GM12878 (cell line): Measurements from ENCODE around the gene TARM1. TPM values are rescaled to one million over a fixed set of nuclear protein-coding genes. Genes with fewer than 3 reads are reported as not detected.

Source experiments
- ATAC-seq: fragments of 200-7000 bp; cut with Tn5 transposase; 3 replicates; pipeline ENCODE4 v1.9.1; 2020; ENCODE audit warnings: mild to moderate bottlenecking, moderate library complexity
- BruUV-seq: library from RNA; stranded (reverse); fragments of 400-500 nt; replicated peaks from 2 replicates; lab custom pipeline; 2021; lab: Mats Ljungman, UMichigan
- CTCF ChIA-PET: fragments of 300-600 bp; sonication (Branson Sonifier 250); formaldehyde crosslinking; extraction: SDS; loops from one replicate; lab custom pipeline; 2021; ENCODE audit warnings: inconsistent platforms; lab: Yijun Ruan, JAX
- POLR2A ChIA-PET: fragments of 350-600 bp; formaldehyde crosslinking; extraction: SDS; loops from one replicate; lab custom pipeline; 2021; ENCODE audit warnings: inconsistent platforms; lab: Charles Lee
- RAD21 ChIA-PET: fragments of 300-600 bp; sonication (Branson Sonifier 250); formaldehyde crosslinking; loops from one replicate; lab custom pipeline; 2023; ENCODE audit warnings: antibody characterized with exemption; ENCODE audit not compliant: unreplicated experiment; lab: Charles Lee
- SMC1A ChIA-PET: fragments of 300-600 bp; sonication (Branson Sonifier 250); formaldehyde crosslinking; loops from one replicate; lab custom pipeline; 2023; ENCODE audit not compliant: unreplicated experiment, uncharacterized antibody; lab: Charles Lee
- DNase-seq: peaks from one replicate; pipeline ENCODE4 v3.0.0-alpha.2; 2011; ENCODE audit warnings: low read depth, low spot score
- FAIRE-seq: peaks from 3 replicates; lab custom pipeline; 2011; peaks lifted over from hg19 to GRCh38; lab: Jason Lieb, UNC
- H2AFZ ChIP-seq: 2 replicates; pipeline ENCODE4 v1.6.0; 2011; ENCODE audit warnings: low read depth, low read length, control low read depth; ENCODE audit not compliant: control insufficient read depth
- H3K27ac ChIP-seq: 2 replicates; pipeline ENCODE4 v1.5.1; 2011; ENCODE audit warnings: control low read depth; ENCODE audit not compliant: control insufficient read depth, insufficient read depth
- H3K27me3 ChIP-seq, 2 experiments: replicated peaks in 1 of 2; 2 replicates each; pipeline versions ENCODE4 v1.6.0 to v1.6.1; 2011; ENCODE audit warnings: low read length in 1 of 2; ENCODE audit not compliant: control insufficient read depth in 2 of 2, insufficient read depth in 2 of 2
- H3K36me3 ChIP-seq, 2 experiments: 2 replicates each; pipeline ENCODE4 v1.5.1; 2011; ENCODE audit warnings: low read length in 1 of 2; ENCODE audit not compliant: control insufficient read depth in 2 of 2, insufficient read depth in 2 of 2
- H3K4me1 ChIP-seq: 2 replicates; pipeline ENCODE4 v1.6.1; 2011; ENCODE audit warnings: mild to moderate bottlenecking, low read length, moderate library complexity, mixed read lengths; ENCODE audit not compliant: control insufficient read depth, insufficient read depth
- H3K4me2 ChIP-seq: 2 replicates; pipeline ENCODE4 v1.6.0; 2011; ENCODE audit warnings: control low read depth; ENCODE audit not compliant: control insufficient read depth, insufficient read depth
- H3K4me3 ChIP-seq: fragments of 200-600 bp; sonication (generic); 2 replicates; pipeline ENCODE4 v1.5.1; 2016
- H3K79me2 ChIP-seq: 2 replicates; pipeline ENCODE4 v1.6.0; 2011; ENCODE audit warnings: low read length; ENCODE audit not compliant: control insufficient read depth, insufficient read depth
- H3K9ac ChIP-seq: 2 replicates; pipeline ENCODE4 v1.8.0; 2011; ENCODE audit warnings: low read length, control low read depth, mixed read lengths; ENCODE audit not compliant: control insufficient read depth, insufficient read depth
- H3K9me3 ChIP-seq: replicated peaks from 3 replicates; pipeline ENCODE4 v1.5.1; 2011; ENCODE audit warnings: mild to moderate bottlenecking, low read length; ENCODE audit not compliant: control insufficient read depth, insufficient read depth
- H4K20me1 ChIP-seq: 2 replicates; pipeline ENCODE4 v1.6.0; 2011; ENCODE audit not compliant: control insufficient read depth, insufficient read depth
- BCLAF1 ChIP-seq: fragments of 450-650 bp; IDR thresholded peaks from 2 replicates; pipeline ENCODE4 v1.6.1; 2017; ENCODE audit warnings: antibody characterized with exemption, mild to moderate bottlenecking, moderate library complexity
- BRCA1 ChIP-seq: IDR thresholded peaks from 2 replicates; pipeline ENCODE4 v1.6.1; 2011; ENCODE audit warnings: low read depth, low read length, improper control_type of control experiment
- CHD4 ChIP-seq: fragments of 200-600 bp; sonication (generic); IDR thresholded peaks from 2 replicates; pipeline ENCODE4 v1.6.1; 2016; ENCODE audit warnings: mild to moderate bottlenecking
- GABPA ChIP-seq: IDR thresholded peaks from 2 replicates; pipeline ENCODE4 v1.6.1; 2014; ENCODE audit warnings: antibody characterized with exemption, low read depth, mild to moderate bottlenecking, inconsistent platforms
- HCFC1 ChIP-seq: fragments of 150-350 bp; IDR thresholded peaks from 2 replicates; pipeline ENCODE4 v1.6.1; 2014; ENCODE audit warnings: low read length
- HDGF ChIP-seq: fragments of 450-650 bp; IDR thresholded peaks from 2 replicates; pipeline ENCODE4 v1.6.1; 2016; ENCODE audit warnings: antibody characterized with exemption
- NKRF ChIP-seq: fragments of 450-650 bp; conservative IDR thresholded peaks from 2 replicates; pipeline ENCODE4 v1.6.1; 2017; ENCODE audit warnings: mild to moderate bottlenecking, moderate library complexity
- POLR2A ChIP-seq: IDR thresholded peaks from 2 replicates; pipeline ENCODE4 v1.6.1; 2011; ENCODE audit warnings: low read depth, mild to moderate bottlenecking, low read length
- POLR2AphosphoS5 ChIP-seq: IDR thresholded peaks from 2 replicates; pipeline ENCODE4 v1.6.1; 2011; ENCODE audit warnings: mild to moderate bottlenecking, low read length, inconsistent platforms
- RB1 ChIP-seq: fragments of 450-650 bp; formaldehyde crosslinking; IDR thresholded peaks from 2 replicates; pipeline ENCODE4 v1.6.1; 2017; ENCODE audit warnings: mild to moderate bottlenecking, borderline replicate concordance
- RFX5 ChIP-seq: IDR thresholded peaks from 2 replicates; pipeline ENCODE4 v1.6.1; 2011; ENCODE audit warnings: low read depth, low read length, improper control_type of control experiment
- SREBF1 ChIP-seq: IDR thresholded peaks from 2 replicates; pipeline ENCODE4 v1.6.1; 2012; ENCODE audit warnings: mild to moderate bottlenecking, low read length
- SRF ChIP-seq, 2 experiments: IDR thresholded peaks; 2 replicates each; pipeline ENCODE4 v1.6.1; 2011; ENCODE audit warnings: low read depth in 2 of 2, low read length in 2 of 2, mild to moderate bottlenecking in 1 of 2, moderate library complexity in 1 of 2
- STAT1 ChIP-seq: fragments of 450-650 bp; conservative IDR thresholded peaks from 2 replicates; pipeline ENCODE4 v1.6.1; 2014; ENCODE audit warnings: antibody characterized with exemption, mild to moderate bottlenecking
- TCF7 ChIP-seq: IDR thresholded peaks from 2 replicates; pipeline ENCODE4 v1.6.1; 2014; ENCODE audit warnings: antibody characterized with exemption, borderline replicate concordance
- YBX1 ChIP-seq: fragments of 450-650 bp; IDR thresholded peaks from 2 replicates; pipeline ENCODE4 v1.6.1; 2016; ENCODE audit warnings: antibody characterized with exemption
- WGBS: methylation state at CpG from one replicate; pipeline ENCODE4 v1.1.6; 2016; ENCODE audit warnings: low lambda C conversion rate; ENCODE audit not compliant: insufficient replicate concordance, insufficient coverage; ENCODE audit errors: missing lambda C conversion rate; 5-methylcytosine and 5-hydroxymethylcytosine counted together
- in situ Hi-C: fragments of 300-500 bp; cut with MboI; formaldehyde crosslinking; loops from 9 replicates; pipeline ENCODE4 v1.14.3; 2018; ENCODE audit warnings: mixed read lengths
- intact Hi-C: fragments of 100-400 bp; cut with micrococcal nuclease; formaldehyde crosslinking; loops from one replicate; pipeline ENCODE4 v1.14.2; 2022; ENCODE audit not compliant: unreplicated experiment
- polyA plus RNA-seq, 11 experiments: library from polyadenylated mRNA; depleted of rRNA in 4 of 11; unstranded in 6 of 11; stranded (reverse) in 5 of 11; fragments of >200 nt; fragmentation: Nextera tagmentation in 4 of 11; fragmentation: Illumina TruSeq in 1 of 11; extraction: Ambion mirVana in 4 of 11; extraction: Trizol in 1 of 11; gene quantifications; 1 replicate in 1 of 11; 2 replicates in 10 of 11; pipeline versions ENCODE4 v1.2.1 to v1.2.3, GENCODE V29; 2011 to 2016; ENCODE audit warnings: inconsistent platforms in 2 of 11, missing spikeins in 2 of 11, low read depth in 1 of 11
- total RNA-seq, 4 experiments: library from RNA; depleted of rRNA in 3 of 4; stranded (reverse); fragments of >200 nt in 3 of 4; fragmentation: Illumina TruSeq in 1 of 4; extraction: Trizol in 1 of 4; gene quantifications; 2 replicates each; pipeline versions ENCODE4 v1.2.1 to v1.2.3, GENCODE V29; 2013 to 2021
- TF ChIP-seq, protein P1 (sequence below): fragments of 450-650 bp; formaldehyde crosslinking; IDR thresholded peaks from 2 replicates; pipeline ENCODE4 v1.4.0; 2022; ENCODE audit warnings: mild to moderate bottlenecking, moderate library complexity

The TARM1 gene
- total and polyA plus RNA-seq, 10 of the 15 experiments (the other 5 are each of a cell fraction or from before 2014, with no cell fraction given): not detected

GRCh38 chr19:54127688-54128440, 46.7 kb upstream of the TARM1 start:
- in situ Hi-C loops: loop anchor here (25.0 kb wide), 1 partner anchor 1534 kb away; the partner anchor contains the start of gene U2AF2
- Histone ChIP-seq H4K20me1 (no peaks in the 10 kb centered on the region), H3K4me1 (no peaks in the 10 kb centered on the region), H3K4me3 (no peak overlapping the region), H3K9ac (no peak overlapping the region), H3K27ac (no peak overlapping the region), H3K9me3 (no peaks in the 10 kb centered on the region), H3K27me3 (no peaks in the 10 kb centered on the region), H3K4me2 (no peak overlapping the region), H3K79me2 (no peaks in the 10 kb centered on the region), H2AFZ (no peak overlapping the region), H3K36me3 (peaks cover 0 to 27% of the 10 kb centered on the region in 2 experiments; a peak in 3 of 4 replicates)
- RAD21 ChIA-PET: no interaction called here
- 96% methylated on average over 27 of the region's 44 CpGs for WGBS
- TF ChIP-seq RFX5 (no peak), YBX1 (no peak), RB1 (no peak), NKRF (no peak), SRF (IDR thresholded peaks at IDR 0.05; ENCODE audit: low read depth in 2 of 2, low read length in 2 of 2) (no peak), GABPA (no peak), STAT1 (no peak), TCF7 (no peak), BRCA1 (no peak), POLR2A (no peak), HCFC1 (no peak), HDGF (no peak), BCLAF1 (no peak), POLR2AphosphoS5 (no peak), CHD4 (no peak), SREBF1 (no peak)
- TF ChIP-seq, protein P1, sequence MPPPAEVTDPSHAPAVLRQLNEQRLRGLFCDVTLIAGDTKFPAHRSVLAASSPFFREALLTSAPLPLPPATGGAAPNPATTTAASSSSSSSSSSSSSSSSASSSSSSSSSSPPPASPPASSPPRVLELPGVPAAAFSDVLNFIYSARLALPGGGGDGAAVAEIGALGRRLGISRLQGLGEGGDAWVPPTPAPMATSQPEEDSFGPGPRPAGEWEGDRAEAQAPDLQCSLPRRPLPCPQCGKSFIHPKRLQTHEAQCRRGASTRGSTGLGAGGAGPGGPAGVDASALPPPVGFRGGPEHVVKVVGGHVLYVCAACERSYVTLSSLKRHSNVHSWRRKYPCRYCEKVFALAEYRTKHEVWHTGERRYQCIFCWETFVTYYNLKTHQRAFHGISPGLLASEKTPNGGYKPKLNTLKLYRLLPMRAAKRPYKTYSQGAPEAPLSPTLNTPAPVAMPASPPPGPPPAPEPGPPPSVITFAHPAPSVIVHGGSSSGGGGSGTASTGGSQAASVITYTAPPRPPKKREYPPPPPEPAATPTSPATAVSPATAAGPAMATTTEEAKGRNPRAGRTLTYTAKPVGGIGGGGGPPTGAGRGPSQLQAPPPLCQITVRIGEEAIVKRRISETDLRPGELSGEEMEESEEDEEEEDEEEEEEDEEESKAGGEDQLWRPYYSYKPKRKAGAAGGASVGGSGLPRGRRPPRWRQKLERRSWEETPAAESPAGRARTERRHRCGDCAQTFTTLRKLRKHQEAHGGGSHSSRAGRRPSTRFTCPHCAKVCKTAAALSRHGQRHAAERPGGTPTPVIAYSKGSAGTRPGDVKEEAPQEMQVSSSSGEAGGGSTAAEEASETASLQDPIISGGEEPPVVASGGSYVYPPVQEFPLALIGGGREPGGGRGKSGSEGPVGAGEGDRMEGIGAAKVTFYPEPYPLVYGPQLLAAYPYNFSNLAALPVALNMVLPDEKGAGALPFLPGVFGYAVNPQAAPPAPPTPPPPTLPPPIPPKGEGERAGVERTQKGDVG (CRISPR knock-in tag): no peak
- CTCF ChIA-PET: no interaction called here
- intact Hi-C loops: no loop called here
- no peak for ATAC-seq
- TSS peak; percentile 31 for BruUV-seq
- SMC1A ChIA-PET: no interaction called here
- no peak for DNase-seq
- FAIRE-seq: no peak
- POLR2A ChIA-PET: no interaction called here
